Activated CD4-positive, alpha-beta T cell treated with anti-CD3 and anti-CD28 coated beads, Interleukin-2, Interleukin-4, amounts not matched to agents 100 ng/mL and 50 ng/mL, durations not matched to agents 16 hours and 8 hours (primary cell): ENCODE data around the gene IFNA4.

Experiments
- DNase-seq: peaks from one replicate; pipeline ENCODE4 v3.0.0-alpha.2; 2020; ENCODE audit warnings: low spot score

The IFNA4 gene

DNA sequence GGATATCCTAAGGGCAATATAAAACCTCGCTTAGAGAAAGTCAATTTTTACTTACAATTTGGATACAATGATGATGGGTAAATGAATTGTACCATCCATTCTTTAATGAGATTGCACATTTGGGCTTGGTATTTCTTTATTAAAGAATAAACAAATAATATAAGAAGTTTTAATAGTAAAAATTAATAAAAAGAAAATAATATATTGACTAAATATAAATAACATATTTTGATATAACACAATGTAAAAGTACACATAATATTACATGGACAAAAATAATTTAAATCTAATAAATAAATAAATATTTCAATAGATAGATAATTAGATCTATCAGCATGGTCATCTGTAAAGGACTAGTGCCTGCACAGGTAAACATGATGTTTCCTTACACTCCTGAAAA is 21.9 kb downstream of the IFNA4 start:
- no peak for DNase-seq

DNA sequence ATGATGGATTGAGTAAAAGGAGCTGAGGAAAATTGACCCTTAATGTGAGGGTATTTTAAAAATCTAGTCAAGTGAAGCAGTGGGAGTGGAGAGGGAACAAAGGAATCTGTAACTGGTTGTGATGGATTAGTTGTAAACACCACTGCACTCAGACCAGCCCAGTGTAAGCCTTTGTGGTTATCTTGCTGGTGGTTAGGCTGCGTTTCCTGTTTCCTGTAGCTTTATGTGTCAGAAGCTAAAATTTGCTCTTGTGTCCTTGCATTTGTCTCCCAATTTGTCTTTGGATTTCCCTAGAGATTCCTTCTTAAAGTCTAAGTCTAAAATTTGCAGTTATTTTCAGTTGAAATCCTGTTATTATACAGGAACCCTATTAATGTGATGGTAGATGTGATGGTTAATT is 27.2 kb downstream of the IFNA4 start:
- peak; percentile 55 for DNase-seq

DNA sequence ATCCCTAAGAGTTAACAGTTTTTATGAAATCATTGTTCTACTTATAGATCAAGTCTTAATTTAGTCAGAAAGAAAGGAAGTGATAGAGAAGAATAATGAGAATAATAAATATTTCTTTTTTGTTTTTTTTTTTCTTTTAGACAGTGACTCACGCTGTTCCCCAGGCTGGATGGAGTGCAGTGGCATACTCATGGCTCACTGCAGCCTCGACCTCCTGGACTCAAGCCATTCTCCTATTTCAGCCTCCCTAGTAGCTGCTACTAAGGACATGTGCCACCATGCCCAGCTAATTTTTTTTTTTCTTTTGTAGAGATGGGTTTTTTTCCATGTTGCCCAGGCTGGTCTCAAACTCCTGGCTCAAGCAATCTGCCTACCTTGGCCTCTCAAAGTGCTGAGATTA is 31.9 kb downstream of the IFNA4 start:
- DNase-seq = no peak

DNA sequence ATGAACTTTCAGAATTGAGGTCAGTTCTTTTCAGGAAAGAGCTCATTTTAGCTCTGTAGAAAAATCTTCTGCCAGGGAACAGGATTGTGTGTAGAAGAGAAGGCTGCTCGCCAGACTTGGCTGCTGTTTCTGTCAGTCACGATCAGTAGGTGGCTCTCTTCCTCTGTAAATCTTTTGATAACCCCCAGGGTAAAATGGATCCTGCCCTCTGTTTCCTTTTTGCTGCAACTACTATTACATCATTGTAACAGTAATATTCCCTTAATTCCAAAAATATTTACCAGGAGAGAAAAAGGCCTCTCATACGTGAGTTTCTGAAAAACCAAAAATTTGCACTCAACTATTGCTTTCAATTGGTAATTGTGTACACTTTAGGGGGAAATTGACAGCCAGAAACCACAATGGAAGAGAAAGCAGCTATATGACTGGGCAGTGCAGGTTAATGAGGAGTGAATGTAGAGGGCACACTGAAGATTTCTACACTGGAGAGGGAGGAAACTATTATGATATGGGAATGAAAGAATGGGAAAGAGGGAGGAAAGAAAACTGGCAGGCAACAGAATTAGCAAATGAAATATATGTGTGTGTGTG is 33.3 kb downstream of the IFNA4 start:
- peak; percentile 22 for DNase-seq

DNA sequence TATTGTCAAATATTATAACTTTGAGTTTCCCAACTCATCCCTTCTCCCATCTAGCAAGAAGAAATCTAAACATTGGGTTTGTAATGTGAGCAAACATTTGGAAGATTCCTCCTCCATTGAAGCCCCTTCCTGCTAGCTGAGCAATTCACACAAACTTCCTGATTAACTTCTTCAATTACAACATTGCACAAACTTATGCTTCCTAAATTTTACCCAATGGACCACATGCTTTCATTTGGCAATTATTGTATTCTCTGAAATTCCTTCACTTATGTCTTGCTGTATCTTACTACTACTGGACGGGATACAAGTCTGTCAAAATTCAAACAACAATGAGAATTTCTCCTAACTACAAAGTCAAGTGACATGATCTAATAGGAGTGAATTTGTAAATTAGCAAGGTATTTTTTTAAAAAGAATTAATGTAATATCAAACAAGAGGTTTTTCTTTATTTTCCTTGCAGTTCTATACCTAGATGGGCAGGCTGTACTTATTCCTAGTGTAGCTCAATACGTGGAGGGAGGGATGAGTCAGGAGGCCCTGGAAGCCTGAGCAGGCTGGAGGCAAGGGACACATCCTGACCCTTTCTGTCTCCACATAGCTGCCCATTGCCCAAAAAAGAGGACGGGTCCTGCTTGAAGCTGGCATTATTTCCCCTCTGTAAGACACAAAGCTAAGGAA is 33.9 kb downstream of the IFNA4 start:
- DNase-seq = no peak

GRCh38 chr9:21144603-21145002 is 42.8 kb downstream of the IFNA4 start:
- DNase-seq = no peak

GRCh38 chr9:21141427-21141882 is 45.9 kb downstream of the IFNA4 start, which contains the start of gene IFNW1:
TSS of gene IFNW1 (minus strand) at chr9:21141832. CDS start at chr9:21141570, 262 bp downstream.
- DNase-seq = no peak

DNA sequence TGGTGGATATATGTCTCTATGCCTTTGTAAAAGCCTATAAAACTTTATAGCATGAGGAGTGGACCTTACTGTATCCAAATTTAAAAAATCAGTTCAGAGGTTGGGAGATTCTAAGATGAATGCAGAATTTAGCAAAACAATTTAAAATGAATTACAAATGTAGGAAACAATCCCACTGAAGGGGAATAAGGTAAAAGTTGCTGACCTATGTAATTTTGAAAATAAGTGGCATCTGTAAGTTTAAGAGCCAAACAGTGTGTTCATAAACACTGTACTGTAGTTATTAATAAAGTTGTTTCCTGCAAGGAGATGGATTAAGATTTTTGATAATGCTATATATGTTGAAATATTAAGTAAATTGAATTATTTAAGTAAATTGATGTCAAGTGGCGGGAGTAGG is 50.4 kb downstream of the IFNA4 start:
- no peak for DNase-seq
